Erythroblast (primary cell): ENCODE results near the gene MRPL44.

Source experiments
- GATA1 ChIP-seq: IDR thresholded peaks from 2 replicates; pipeline ENCODE4 v1.6.1; 2011; ENCODE audit warnings: low read depth, mild to moderate bottlenecking, control low read depth, low read length, moderate library complexity
- POLR2A ChIP-seq: IDR thresholded peaks from 2 replicates; pipeline ENCODE4 v1.6.1; 2011; ENCODE audit warnings: mild to moderate bottlenecking, low read length

GRCh38 chr2:223959688-223960087, 2.4 kb downstream of the MRPL44 start:
- TF ChIP-seq POLR2A = no peak
- TF ChIP-seq GATA1 = no peak
